Endothelial cell (in vitro differentiated cells): ENCODE measurements around the gene AGBL4. TPM values are rescaled to one million over a fixed set of nuclear protein-coding genes. Genes with fewer than 3 reads are reported as not detected.

Experiments
- DNase-seq: peaks from one replicate; pipeline ENCODE4 v3.0.0; 2021; ENCODE audit warnings: low spot score
- H3K27ac Mint-ChIP-seq: one replicate; pipeline ENCODE4 v1.8.0; 2021; ENCODE audit warnings: mixed read lengths, inconsistent platforms; ENCODE audit not compliant: unreplicated experiment
- H3K27me3 Mint-ChIP-seq: one replicate; pipeline ENCODE4 v1.8.0; 2021; ENCODE audit warnings: mild to moderate bottlenecking, moderate library complexity, mixed read lengths, inconsistent platforms; ENCODE audit not compliant: unreplicated experiment
- H3K36me3 Mint-ChIP-seq: one replicate; pipeline ENCODE4 v1.8.0; 2021; ENCODE audit warnings: mild to moderate bottlenecking, low read depth, mixed read lengths, inconsistent platforms; ENCODE audit not compliant: unreplicated experiment
- H3K4me1 Mint-ChIP-seq: one replicate; pipeline ENCODE4 v1.8.0; 2021; ENCODE audit warnings: mild to moderate bottlenecking, mixed read lengths, inconsistent platforms; ENCODE audit not compliant: unreplicated experiment
- H3K4me3 Mint-ChIP-seq: one replicate; pipeline ENCODE4 v1.8.0; 2021; ENCODE audit warnings: mild to moderate bottlenecking, mixed read lengths, inconsistent platforms; ENCODE audit not compliant: unreplicated experiment
- H3K9me3 Mint-ChIP-seq: one replicate; pipeline ENCODE4 v1.8.0; 2021; ENCODE audit warnings: mixed read lengths, inconsistent platforms; ENCODE audit not compliant: unreplicated experiment
- total RNA-seq: library from RNA; stranded (reverse); fragmentation: NEBNext Ultra II Directional; extraction: Animal tissue kit (Norgen Biotek cat#: 25700); gene quantifications from one replicate; pipeline ENCODE4 v1.2.1, GENCODE V29; 2021; ENCODE audit not compliant: unreplicated experiment
- TF ChIP-seq, protein P1 (sequence below): fragments of 200-600 bp; sonication (generic); IDR thresholded peaks from one replicate; pipeline ENCODE4 v1.5.0; 2021; ENCODE audit warnings: antibody characterized with exemption; ENCODE audit not compliant: unreplicated experiment

The AGBL4 gene
- total RNA-seq, 1 donor from 2014 or later, result 0.51 TPM

DNA sequence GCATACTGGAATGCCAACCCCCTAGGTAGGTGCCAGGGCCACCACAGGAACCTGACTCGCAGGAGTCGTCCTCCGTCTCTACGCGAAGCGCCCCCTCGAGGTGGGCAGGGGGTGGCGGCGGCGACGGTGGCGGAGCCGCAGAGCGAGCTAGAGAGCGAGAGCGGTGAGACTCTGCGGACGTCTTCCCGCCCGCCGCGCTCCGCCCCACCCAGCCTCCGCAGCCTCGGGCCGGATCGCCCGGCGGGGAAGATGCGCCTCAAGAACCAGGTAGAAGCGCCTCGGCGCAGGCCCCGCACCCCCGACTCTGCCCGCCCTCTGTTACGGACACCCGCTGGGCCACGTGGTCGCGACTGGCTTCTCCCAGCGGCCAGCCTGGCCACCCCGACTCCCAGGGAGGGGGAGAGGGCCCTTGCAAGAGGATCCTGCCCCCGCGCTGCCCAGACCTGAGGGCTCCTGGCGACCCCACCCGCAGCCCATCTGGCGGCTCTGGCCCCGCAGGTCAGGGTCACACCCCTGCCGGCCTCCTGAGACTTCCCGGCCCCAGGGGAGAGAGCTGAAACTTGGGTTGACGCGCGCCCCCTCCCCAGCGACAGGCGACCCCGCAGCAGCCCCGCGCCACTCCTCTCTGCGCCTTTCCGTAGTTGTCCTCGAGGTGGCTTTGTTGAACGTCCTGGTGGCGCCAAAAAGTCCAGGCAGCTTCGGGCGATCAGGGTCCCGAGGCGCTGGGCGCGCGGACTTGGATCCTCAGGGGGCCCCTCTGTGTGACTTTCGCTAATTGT is 24.4 kb upstream of the AGBL4 start:
- TF ChIP-seq, protein P1, sequence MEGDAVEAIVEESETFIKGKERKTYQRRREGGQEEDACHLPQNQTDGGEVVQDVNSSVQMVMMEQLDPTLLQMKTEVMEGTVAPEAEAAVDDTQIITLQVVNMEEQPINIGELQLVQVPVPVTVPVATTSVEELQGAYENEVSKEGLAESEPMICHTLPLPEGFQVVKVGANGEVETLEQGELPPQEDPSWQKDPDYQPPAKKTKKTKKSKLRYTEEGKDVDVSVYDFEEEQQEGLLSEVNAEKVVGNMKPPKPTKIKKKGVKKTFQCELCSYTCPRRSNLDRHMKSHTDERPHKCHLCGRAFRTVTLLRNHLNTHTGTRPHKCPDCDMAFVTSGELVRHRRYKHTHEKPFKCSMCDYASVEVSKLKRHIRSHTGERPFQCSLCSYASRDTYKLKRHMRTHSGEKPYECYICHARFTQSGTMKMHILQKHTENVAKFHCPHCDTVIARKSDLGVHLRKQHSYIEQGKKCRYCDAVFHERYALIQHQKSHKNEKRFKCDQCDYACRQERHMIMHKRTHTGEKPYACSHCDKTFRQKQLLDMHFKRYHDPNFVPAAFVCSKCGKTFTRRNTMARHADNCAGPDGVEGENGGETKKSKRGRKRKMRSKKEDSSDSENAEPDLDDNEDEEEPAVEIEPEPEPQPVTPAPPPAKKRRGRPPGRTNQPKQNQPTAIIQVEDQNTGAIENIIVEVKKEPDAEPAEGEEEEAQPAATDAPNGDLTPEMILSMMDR, result peak; percentile 76

DNA sequence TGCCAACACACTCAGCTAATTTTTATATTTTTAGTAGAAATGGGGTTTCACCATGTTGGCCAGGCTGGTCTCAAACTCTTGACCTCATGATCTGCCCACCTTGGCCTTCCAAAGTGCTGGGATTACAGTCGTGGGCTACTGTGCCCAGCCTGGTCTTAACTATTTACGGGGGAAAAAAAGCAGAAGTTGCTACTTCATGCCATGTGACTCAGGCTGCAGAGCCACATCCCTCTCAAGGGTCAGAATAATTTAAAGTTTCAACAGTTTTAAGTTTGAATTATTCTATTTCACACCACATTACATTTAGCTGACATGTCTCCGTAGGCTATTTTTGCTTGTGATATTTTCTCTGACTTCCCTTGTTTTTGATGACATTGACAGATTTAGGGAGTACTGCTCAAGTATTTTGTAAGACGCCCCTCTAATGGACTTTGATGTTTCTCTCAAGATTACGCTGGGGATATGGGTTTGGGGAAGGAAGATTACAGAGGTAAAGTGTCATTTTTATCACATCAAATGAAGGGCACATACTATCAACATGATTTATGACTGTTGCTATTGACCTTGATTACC is 14.6 kb upstream of the AGBL4 start:
- H3K27ac Mint-ChIP-seq, result no peak overlapping the region
- peaks cover 2% of the 10 kb centered on the region for H3K27me3 Mint-ChIP-seq
- TF ChIP-seq, protein P1, result no peak
- H3K4me3 Mint-ChIP-seq, result no peak overlapping the region
- no peaks in the 10 kb centered on the region for H3K36me3 Mint-ChIP-seq
- peaks cover 3% of the 10 kb centered on the region for H3K4me1 Mint-ChIP-seq
- no peaks in the 10 kb centered on the region for H3K9me3 Mint-ChIP-seq
- DNase-seq, result no peak

More for the DNA sequence above, 24.4 kb upstream of the AGBL4 start:
- Mint-ChIP-seq H3K27me3 (peaks cover 6% of the 10 kb centered on the region), H3K4me3 (peak overlapping the region; percentile 75), H3K4me1 (peaks cover 9% of the 10 kb centered on the region), H3K36me3 (no peaks in the 10 kb centered on the region), H3K9me3 (no peaks in the 10 kb centered on the region), H3K27ac (no peak overlapping the region)
- peak; percentile 76 for DNase-seq

GRCh38 chr1:50027794-50028193 is 4.0 kb upstream of the AGBL4 start:
- H3K4me1 Mint-ChIP-seq, result peaks cover 2% of the 10 kb centered on the region
- H3K4me3 Mint-ChIP-seq, result no peak overlapping the region
- no peaks in the 10 kb centered on the region for H3K27me3 Mint-ChIP-seq
- H3K9me3 Mint-ChIP-seq, result no peaks in the 10 kb centered on the region
- TF ChIP-seq, protein P1, result no peak
- H3K36me3 Mint-ChIP-seq, result no peaks in the 10 kb centered on the region
- H3K27ac Mint-ChIP-seq, result no peak overlapping the region
- DNase-seq, result no peak

DNA sequence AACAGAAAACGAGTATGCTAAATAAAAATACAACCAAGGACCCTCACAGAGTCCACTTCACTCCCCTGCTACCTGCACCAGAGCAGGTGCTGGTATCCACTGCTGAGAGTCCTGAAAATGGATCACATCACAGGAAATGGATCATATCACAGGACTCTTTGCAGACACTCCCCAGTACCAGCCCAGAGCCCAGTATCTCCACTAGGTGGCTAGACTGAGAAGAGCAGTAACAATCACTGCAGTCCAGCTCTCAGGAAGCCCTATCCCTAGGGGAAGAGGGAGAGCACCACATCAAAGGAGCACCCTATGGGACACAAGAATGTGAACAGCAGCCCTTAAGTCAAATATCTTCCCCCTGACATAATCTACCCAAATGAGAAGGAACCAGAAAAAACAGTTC is 28.0 kb downstream of the AGBL4 start:
- Mint-ChIP-seq H3K9me3 (peaks cover 11% of the 10 kb centered on the region), H3K27me3 (no peaks in the 10 kb centered on the region), H3K4me1 (no peaks in the 10 kb centered on the region), H3K27ac (no peak overlapping the region), H3K36me3 (no peaks in the 10 kb centered on the region), H3K4me3 (no peak overlapping the region)
- no peak for DNase-seq
- TF ChIP-seq, protein P1, result no peak

- H3K4me3 Mint-ChIP-seq, result no peak overlapping the region
- H3K4me1 Mint-ChIP-seq, result no peaks in the 10 kb centered on the region
- no peak for DNase-seq
- H3K27ac Mint-ChIP-seq, result no peak overlapping the region
- no peaks in the 10 kb centered on the region for H3K36me3 Mint-ChIP-seq
- peaks cover 4% of the 10 kb centered on the region for H3K9me3 Mint-ChIP-seq
- TF ChIP-seq, protein P1, result no peak
- peaks cover 2% of the 10 kb centered on the region for H3K27me3 Mint-ChIP-seq
Measured at GRCh38 chr1:49971088-49971487, 52.7 kb downstream of the AGBL4 start.
